Measurements from ENCODE around the gene MICA.
"Not testable (repeated sequence)": the region's sequence is repeated elsewhere in the genome, so short reads cannot be mapped to it uniquely, and the experiment has no call there.

Gene MICA

GRCh38 chr6:31453259-31453658 is 49.9 kb downstream of the MICA start:
- no peak for DNase-seq (ENCODE audit: extremely low spot score)
- POLR2A ChIA-PET, result no interaction called here
- TF ChIP-seq FOXA1 (IDR thresholded peaks at IDR 0.05), result no peak
- no peak for TF ChIP-seq LEF1 (IDR thresholded peaks at IDR 0.05; ENCODE audit: borderline replicate concordance)
- no peak for TF ChIP-seq PKNOX1 (IDR thresholded peaks at IDR 0.05)
- CTCF ChIA-PET, result no interaction called here

DNA sequence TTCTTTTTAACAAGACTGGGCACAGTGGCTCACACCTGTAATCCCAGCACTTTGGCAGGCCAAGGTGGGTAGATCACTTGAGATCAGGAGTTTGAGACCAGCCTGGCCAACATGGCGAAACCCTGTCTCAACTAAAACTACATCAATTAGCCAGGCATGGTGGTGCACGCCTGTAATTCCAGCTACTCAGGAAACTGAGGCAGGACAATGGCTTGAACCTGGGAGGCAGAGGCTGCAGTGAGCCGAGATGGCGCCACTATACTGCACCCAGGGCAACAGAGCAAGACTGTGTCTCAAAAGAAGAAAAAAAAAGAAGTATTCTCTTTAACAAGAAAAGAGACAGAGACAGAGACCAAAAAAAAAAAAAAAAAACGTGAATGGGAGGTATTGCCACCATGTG is 56.5 kb downstream of the MICA start:
- DNase-seq (ENCODE audit: extremely low spot score); CTCF ChIA-PET; POLR2A ChIA-PET: not testable (repeated sequence)

DNA sequence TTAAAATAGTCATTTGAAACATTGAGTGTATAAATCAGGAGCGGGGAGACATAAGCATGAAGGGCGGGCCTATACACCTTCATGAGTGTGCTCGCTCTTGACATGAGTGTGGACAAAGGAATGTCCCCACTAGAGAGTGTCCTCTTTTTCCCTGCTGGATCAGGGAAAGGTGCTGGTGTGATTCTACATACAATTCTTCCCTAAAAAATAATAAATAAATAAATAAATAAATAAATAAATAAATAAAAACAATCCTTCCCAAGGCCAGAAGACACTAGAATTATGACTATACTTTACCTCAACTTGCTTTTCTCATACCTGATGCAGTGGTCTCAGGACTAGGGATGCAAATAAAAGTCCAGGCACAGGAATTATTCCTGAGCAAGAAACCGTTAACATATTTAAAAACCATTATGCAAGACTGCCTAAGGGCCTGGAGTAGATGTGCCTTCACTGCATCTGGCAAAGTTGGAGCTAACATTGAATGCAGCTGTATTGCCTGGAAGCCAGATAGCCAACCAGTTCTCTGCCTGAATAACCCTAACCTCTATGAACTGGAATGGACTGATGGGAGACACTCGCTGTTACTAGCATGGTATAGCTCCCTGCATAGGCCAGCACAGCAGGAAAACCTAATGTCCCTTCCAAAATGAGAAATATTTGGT is 57.1 kb downstream of the MICA start:
- DNase-seq (ENCODE audit: extremely low spot score), result no peak
- TF ChIP-seq ELF4 (IDR thresholded peaks at IDR 0.05), result no peak
- TF ChIP-seq PKNOX1 (IDR thresholded peaks at IDR 0.05), result no peak
- TF ChIP-seq FOXK2 (IDR thresholded peaks at IDR 0.05), result no peak
- TF ChIP-seq LEF1 (IDR thresholded peaks at IDR 0.05; ENCODE audit: borderline replicate concordance), result no peak
- TF ChIP-seq SUZ12 (IDR thresholded peaks at IDR 0.05), result no peak
- no peak for TF ChIP-seq ZNF384 (IDR thresholded peaks at IDR 0.05)
- TF ChIP-seq BHLHE40 (IDR thresholded peaks at IDR 0.05; ENCODE audit: borderline replicate concordance), result no peak
- no peak for TF ChIP-seq SP1 (IDR thresholded peaks at IDR 0.05)
- TF ChIP-seq NFRKB (IDR thresholded peaks at IDR 0.05), result no peak
- TF ChIP-seq CTBP1 (IDR thresholded peaks at IDR 0.05; ENCODE audit: borderline replicate concordance), result no peak
- TF ChIP-seq FOXM1 (IDR thresholded peaks at IDR 0.05; ENCODE audit: borderline replicate concordance), result no peak
- TF ChIP-seq HDGF (IDR thresholded peaks at IDR 0.05; ENCODE audit: borderline replicate concordance), result no peak
- TF ChIP-seq FOXA1 (IDR thresholded peaks at IDR 0.05), result no peak
- no peak for TF ChIP-seq TARDBP (IDR thresholded peaks at IDR 0.05)
- no peak for TF ChIP-seq L3MBTL2 (conservative IDR thresholded peaks at IDR 0.05)
- no peak for TF ChIP-seq ARNT (IDR thresholded peaks at IDR 0.05)
- ChIA-PET CTCF (no interaction called here), POLR2A (no interaction called here)

GRCh38 chr6:31462026-31462963 is 58.9 kb downstream of the MICA start:
- TF ChIP-seq FOXM1 (IDR thresholded peaks at IDR 0.05; ENCODE audit: borderline replicate concordance) (no peak), HDGF (IDR thresholded peaks at IDR 0.05; ENCODE audit: borderline replicate concordance) (no peak), PKNOX1 (IDR thresholded peaks at IDR 0.05) (no peak), L3MBTL2 (conservative IDR thresholded peaks at IDR 0.05) (0 out of 2 replicates have a peak, but pooled peaks have one; percentile 4), FOXA1 (IDR thresholded peaks at IDR 0.05) (no peak), LEF1 (IDR thresholded peaks at IDR 0.05; ENCODE audit: borderline replicate concordance) (no peak), BHLHE40 (IDR thresholded peaks at IDR 0.05; ENCODE audit: borderline replicate concordance) (no peak), ARNT (IDR thresholded peaks at IDR 0.05) (no peak)
- no peak for DNase-seq (ENCODE audit: extremely low spot score)
- ChIA-PET CTCF (interaction anchor here (0.5 to 1.1 kb wide), 3 partner anchors 96 to 557 kb away, joined by 3 read pairs; no protein-coding TSS in a partner anchor), POLR2A (interaction anchor here (0.6 to 1.9 kb wide), 9 partner anchors 9 to 287 kb away, joined by 3 to 7 read pairs (median 3); partner anchors contain the start of gene DDX39B)

GRCh38 chr6:31462964-31463870 is 59.8 kb downstream of the MICA start:
- no peak for TF ChIP-seq ZNF384 (IDR thresholded peaks at IDR 0.05)
- TF ChIP-seq L3MBTL2 (conservative IDR thresholded peaks at IDR 0.05), result 0 out of 2 replicates have a peak, but pooled peaks have one; percentile 12
- CTCF ChIA-PET, result interaction anchor here (0.5 to 1.1 kb wide), 3 partner anchors 97 to 558 kb away, joined by 3 read pairs; no protein-coding TSS in a partner anchor
- POLR2A ChIA-PET, result interaction anchor here (0.6 to 1.9 kb wide), 9 partner anchors 8 to 288 kb away, joined by 3 to 7 read pairs (median 3); partner anchors contain the start of gene DDX39B
- DNase-seq (ENCODE audit: extremely low spot score), result peak; percentile 92

Data from HEK293T (cell line).